OCI-M2 (cell line): ENCODE data around the gene FGF22.
"Not testable (repeated sequence)": the region's sequence is repeated elsewhere in the genome, so short reads cannot be mapped to it uniquely, and the experiment has no call there.

Experiments
- DNase-seq: peaks from one replicate; lab custom pipeline; 2025; ENCODE audit not compliant: unreplicated experiment; lab: John Stamatoyannopoulos, UW

Gene FGF22

GRCh38 chr19:607301-608154 lies 32.2 kb upstream of the FGF22 start:
- DNase-seq: no peak

DNA sequence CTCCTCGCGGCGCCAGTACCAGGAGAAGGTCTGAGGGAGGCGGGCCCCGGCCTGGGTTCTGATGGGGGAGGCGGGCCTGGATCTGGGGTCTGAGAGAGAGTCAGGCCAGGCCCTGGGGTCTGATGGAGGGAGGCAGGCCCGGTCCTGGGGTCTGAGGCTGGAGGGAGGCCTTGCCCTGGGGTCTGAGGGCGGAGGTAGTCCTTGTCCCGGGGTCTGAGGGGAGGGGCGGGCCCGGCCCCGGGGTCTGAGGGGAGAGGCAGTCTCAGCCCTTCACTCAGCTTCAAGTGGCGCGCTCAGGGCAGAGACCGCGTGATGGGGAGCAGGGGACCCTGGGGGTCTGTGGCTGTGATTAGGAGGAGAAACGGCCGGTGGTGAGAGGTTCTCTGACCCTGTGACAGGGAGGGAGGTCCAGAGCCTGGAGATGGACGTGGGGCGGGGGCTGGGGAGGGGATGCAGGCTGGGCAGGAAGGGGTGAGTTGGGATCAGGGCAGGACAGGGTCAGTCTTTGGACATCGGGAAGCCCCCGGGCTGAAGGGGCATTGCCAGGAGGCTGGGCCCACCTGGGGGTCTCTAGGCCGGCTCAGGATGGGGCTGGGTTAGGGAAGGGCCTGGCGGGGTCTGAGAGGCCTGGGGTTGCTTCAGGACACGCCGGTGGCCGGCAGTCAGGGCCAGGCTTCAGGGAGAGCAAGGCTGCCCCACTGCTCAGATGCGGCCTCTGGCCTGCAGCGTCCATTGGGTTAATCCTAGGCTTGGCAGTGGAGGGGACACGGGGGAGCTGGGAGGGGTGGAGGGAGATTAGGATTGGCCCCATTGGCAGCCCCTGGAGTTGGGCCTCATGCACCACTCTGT lies 31.3 kb upstream of the FGF22 start:
- DNase-seq: no peak

DNA sequence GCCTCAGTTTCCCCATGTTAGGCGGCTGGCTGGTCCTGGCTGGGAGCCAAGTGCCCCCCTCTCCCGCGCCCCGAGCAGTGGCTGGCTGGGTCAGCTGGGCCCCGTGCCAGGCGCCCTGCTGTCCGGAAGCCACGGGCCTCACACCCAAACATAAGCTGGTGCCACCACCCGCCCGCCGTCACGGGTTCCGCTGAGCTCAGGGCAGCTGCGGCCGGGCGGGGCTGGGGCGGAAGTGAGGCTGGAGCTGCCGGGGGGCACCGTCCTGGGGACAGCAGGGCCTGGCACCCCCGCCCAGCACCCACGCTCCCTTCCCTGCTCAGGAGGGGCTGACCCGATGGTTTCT lies 30.7 kb upstream of the FGF22 start:
- DNase-seq: no peak

- no peak for DNase-seq
Measured at GRCh38 chr19:610071-610800, 29.4 kb upstream of the FGF22 start.

- no peak for DNase-seq
Measured at GRCh38 chr19:610801-611480, 28.7 kb upstream of the FGF22 start.

- no peak for DNase-seq
Measured at GRCh38 chr19:611481-611868, 28.2 kb upstream of the FGF22 start.

GRCh38 chr19:612941-613340 lies 26.7 kb upstream of the FGF22 start:
- no peak for DNase-seq

- no peak for DNase-seq
Measured at GRCh38 chr19:613732-614567, 25.7 kb upstream of the FGF22 start.

- DNase-seq: no peak
Measured at GRCh38 chr19:615619-616018, 24.1 kb upstream of the FGF22 start.

GRCh38 chr19:616062-616700 lies 23.5 kb upstream of the FGF22 start:
- DNase-seq: no peak

GRCh38 chr19:616747-617526 lies 22.7 kb upstream of the FGF22 start:
- DNase-seq: no peak

DNA sequence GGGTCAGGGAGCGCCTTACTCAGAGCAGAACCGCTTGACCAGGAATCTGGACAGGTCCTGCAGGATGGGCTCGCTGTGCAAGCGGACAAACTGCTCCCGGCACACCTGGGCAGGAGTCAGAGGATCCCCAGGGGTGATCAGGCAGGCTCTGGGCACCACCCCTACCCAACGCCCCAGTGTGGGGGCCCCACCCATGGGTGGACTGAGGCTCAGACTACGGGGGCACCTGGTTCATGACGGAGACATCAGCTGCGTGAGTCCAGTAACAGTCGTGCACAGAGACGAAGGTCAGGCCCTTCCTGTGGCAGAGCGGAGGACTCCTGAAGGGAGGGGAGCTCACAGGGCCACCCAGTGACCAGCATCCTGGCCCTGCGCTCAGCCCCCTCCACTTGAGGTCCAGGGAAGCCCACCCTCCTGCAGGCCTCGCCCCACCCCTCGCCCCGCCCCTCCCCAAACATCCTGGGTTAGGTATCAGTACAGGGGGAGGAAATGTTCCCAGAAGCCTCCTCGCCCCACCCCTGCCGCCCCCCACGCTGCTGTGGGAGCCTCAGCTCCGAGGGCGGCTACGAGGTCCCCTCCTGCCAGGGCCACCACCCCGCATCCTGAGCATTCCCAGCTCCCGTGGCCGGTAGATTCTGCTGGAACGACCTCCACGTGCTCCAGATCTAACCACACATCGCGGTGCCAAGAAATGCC lies 22.0 kb upstream of the FGF22 start:
- no peak for DNase-seq

DNA sequence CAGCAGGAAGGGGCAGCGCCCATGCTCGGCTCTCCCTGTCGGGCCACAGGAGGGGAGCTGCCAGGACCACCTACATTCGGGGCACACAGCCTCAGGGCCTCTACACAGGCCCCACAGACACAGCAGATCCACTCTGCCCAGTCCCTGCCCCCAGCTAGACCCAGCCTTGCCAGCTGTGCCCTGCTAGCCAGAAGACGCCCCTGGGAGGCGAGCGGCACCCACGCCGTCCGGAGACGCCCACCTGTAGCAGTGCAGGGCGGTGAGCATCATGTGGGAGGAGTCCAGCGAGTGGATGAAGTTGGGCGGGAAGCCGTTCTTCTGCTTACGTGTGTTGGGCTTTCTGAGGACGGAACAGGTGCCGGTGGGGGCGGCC lies 21.4 kb upstream of the FGF22 start:
- DNase-seq: no peak

DNA sequence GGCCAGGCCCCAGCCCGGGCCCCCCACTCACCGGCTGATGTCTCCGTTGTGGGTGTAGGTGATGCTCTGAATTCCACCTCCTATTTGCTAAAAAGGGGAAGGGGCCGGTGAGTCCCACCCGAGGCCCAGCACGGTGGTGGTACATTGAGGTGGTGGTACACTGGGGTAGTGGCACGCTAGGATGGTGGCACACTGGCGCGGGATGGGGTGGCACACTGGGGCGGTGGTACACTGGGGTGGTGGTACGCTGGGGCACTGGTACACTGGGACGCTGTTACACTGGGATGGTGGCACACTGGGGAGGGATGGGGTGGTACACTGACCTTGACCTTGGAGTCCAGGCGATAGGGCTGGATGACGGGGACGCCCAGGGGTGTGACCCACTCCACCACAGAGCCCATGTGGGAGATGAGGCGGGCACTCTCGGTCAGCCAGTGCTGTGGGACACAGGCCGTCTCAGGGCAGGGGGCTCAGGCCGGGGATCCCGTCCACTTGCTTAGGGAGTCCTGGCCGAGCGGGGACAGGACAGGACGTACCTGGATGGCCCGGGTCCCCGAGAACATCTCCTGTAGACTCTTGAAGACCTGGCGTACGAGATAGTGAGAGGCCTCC lies 20.9 kb upstream of the FGF22 start:
- DNase-seq: no peak

GRCh38 chr19:619286-620002 lies 20.2 kb upstream of the FGF22 start:
- DNase-seq: no peak

DNA sequence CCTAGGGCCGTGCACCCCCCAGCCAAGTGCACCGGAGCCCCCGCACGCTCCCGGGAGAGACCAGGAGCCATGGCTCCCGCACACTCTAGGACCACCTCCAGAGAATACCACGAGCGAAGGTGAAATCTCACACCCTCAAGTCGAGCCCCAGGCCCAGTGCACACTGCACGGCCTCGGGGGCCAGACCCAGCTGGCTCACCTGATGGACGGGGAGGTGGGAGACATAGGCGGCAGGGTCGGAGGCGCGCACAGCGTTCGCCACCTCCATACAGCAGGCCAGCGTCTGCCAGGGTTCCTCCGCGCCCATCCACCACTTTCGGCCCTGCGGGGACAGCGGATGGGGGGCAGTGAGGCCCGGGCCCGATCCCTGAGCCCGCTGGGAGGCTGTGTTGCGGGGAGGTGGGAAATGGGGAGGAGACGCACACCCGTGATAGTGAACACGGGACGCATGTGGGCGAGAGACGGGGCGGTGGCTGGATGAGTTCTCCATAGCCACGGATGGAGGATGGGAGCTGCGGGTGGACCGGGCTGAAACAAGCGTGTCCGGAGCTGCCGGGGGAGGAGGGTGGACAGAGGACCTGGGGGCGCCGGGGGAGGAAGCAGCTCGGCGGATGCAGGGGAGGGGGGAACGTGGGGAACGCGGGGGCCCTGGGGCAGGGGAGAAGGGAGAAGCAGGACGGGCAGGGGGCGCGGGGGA lies 19.4 kb upstream of the FGF22 start:
- no peak for DNase-seq

GRCh38 chr19:621191-621590 lies 18.5 kb upstream of the FGF22 start:
- not testable (repeated sequence) for DNase-seq
